ENCODE measurements around the gene UROC1.

Gene UROC1

DNA sequence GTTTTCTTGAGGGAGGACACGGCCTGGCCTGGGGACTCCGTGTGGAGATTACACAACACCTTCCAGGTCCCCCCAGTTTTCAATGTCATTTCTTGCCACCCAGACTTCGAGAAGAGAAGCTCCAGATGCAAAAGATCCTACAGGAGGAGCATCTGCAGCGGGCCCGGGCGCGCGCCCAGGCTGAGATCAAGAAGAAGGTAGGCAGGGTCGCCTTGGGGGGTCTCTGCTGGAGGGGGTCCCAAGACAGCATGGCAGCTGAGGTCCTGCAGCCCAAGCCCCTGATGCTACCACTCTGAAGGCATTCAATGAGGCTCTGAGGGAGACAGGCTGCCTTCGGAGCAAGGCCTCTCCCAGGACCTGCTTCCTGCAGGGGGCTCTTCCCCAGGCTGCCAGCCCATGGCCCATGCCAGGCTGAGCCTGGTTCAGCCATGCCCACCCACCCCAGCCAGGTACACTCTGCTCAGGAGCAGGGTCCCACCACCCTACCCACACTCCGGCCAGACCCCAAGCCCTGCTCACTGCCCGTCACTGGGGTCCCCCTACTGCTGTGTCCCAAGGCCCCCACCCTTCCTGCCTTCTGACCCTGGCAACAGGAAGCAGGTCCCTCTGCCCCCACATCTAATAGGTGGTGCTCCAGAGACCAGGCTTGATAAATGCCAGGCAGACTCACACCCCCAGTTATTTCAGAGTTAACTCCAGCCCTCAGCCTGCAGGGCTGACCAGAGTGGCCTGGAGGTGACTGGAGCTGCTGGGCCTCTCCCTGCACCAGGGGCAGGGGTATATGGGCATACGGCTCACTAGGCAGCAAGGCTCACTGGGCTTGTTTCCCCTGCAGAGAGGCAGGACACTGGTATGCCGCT lies 81.9 kb downstream of the UROC1 start:
- no peaks in the 10 kb centered on the region for H3K27me3 Mint-ChIP-seq
- peaks cover 17% of the 10 kb centered on the region for H3K36me3 Mint-ChIP-seq (ENCODE audit: insufficient read depth)
- no peak for ATAC-seq (replicated peaks; ENCODE audit: extremely low read depth, poor library complexity, severe bottlenecking)
- no peaks in the 10 kb centered on the region for H3K9me3 Mint-ChIP-seq
- H3K4me1 Mint-ChIP-seq: no peaks in the 10 kb centered on the region
- H3K4me3 Mint-ChIP-seq: no peak overlapping the region
- H3K27ac Mint-ChIP-seq (ENCODE audit: low read depth): no peak overlapping the region
- DNase-seq (ENCODE audit: low spot score in 2 of 2): no peak

DNA sequence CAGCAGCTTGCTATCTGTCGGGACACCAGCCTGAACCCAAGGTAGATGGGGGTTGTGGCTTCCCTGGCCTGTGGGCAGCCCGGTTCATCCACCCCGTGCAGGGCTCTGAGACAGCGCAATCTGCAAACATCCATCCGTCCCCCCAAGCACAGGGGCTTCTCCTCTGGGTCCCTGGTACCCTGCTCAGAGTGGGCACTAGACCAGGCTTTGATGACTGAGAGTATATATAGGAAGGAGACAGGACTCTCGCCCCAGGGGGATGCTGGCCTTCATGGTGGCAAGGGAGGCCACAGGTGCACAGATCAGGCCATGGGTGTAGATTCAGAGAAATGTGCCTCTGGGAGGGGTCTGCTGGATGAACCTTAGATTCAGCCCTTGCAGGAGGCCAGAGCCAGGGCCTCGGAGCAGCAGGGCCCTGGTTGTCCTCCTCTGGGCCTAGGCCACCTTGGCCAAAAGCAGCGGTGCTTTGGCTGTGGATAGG lies 82.6 kb downstream of the UROC1 start:
- Mint-ChIP-seq H3K36me3 (ENCODE audit: insufficient read depth) (peaks cover 14% of the 10 kb centered on the region), H3K4me3 (no peak overlapping the region), H3K4me1 (no peaks in the 10 kb centered on the region), H3K27ac (ENCODE audit: low read depth) (no peak overlapping the region), H3K27me3 (no peaks in the 10 kb centered on the region), H3K9me3 (no peaks in the 10 kb centered on the region)
- no peak for ATAC-seq (replicated peaks; ENCODE audit: extremely low read depth, poor library complexity, severe bottlenecking)
- DNase-seq (ENCODE audit: low spot score in 2 of 2): no peak

DNA sequence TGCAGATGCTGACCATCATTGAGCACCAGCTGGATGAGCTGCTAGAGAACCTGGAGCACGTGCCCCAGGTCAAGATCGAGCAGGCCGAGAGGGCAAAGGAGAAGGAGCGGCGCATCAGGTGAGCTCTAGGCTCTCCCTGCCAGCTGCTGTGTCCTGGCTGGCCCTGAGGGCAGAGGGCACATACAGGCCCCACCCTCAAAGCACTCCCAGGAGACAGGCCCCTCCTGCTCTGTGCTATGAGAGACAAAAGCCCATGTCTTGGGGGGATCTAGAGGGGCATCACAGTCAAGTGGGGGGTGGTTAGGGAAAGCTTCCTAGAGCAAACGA lies 83.3 kb downstream of the UROC1 start:
- DNase-seq (ENCODE audit: low spot score in 2 of 2) (no peak), ATAC-seq (replicated peaks; ENCODE audit: extremely low read depth, poor library complexity, severe bottlenecking) (no peak)
- Mint-ChIP-seq H3K27me3 (no peaks in the 10 kb centered on the region), H3K27ac (ENCODE audit: low read depth) (no peak overlapping the region), H3K36me3 (ENCODE audit: insufficient read depth) (peaks cover 14% of the 10 kb centered on the region), H3K4me1 (no peaks in the 10 kb centered on the region), H3K9me3 (no peaks in the 10 kb centered on the region), H3K4me3 (no peak overlapping the region)

DNA sequence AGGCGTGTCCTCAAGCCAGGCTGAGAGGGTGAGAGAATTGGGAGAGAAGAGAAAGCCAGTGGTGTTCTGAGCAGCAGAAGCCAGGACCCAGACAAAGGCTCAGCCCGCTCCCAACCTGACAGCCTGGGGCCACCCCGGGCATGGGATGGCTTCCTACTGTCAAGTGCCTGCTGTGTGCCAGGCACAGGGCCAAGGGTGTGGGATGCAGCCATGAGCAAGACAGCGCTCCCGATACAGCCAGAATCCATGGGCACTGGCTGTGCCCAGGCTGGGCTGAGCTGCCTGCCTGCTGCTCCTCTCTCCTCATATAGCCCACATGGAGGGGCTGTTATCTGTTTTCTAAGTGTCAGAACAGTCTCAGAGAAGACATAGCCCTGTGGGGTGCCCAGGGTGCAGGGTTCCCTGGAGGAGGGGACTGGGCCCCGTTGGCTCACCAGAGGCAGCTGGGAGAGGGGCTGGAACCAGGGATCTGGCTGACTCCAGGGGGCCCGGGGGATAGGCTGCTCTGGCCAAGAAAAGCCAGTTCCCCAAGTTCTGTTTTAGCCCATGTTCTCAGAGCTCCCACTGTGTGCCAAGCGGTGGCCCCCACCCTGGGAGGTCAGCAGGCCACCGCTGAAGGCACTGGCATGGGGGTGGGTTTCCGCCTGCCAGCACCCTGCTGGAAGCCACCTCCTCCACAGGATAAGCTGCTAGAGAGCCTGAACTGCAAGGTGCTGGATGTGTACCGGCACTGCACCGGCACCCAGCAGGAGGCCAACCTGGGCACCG lies 83.9 kb downstream of the UROC1 start:
- H3K27ac Mint-ChIP-seq (ENCODE audit: low read depth): no peak overlapping the region
- no peak for ATAC-seq (replicated peaks; ENCODE audit: extremely low read depth, poor library complexity, severe bottlenecking)
- DNase-seq (ENCODE audit: low spot score in 2 of 2): no peak
- H3K4me3 Mint-ChIP-seq: no peak overlapping the region
- no peaks in the 10 kb centered on the region for H3K9me3 Mint-ChIP-seq
- peaks cover 9% of the 10 kb centered on the region for H3K36me3 Mint-ChIP-seq (ENCODE audit: insufficient read depth)
- no peaks in the 10 kb centered on the region for H3K4me1 Mint-ChIP-seq
- no peaks in the 10 kb centered on the region for H3K27me3 Mint-ChIP-seq

DNA sequence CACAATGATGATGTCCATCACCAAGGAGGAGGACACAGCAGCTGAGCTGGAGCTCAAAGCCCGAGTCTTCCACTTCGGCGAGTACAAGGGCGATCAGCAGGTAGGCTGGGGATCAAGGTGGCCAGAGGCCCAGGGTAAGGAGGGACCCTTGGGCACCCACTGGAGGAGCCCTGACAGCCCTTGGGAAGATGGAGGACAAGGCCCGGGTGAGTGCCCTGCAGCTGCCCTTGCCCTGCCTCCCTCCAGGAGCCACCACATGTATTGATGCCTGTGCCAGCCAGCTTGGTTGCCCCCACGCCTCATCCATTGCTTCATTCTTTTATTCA lies 84.5 kb downstream of the UROC1 start:
- Mint-ChIP-seq H3K36me3 (ENCODE audit: insufficient read depth) (peaks cover 7% of the 10 kb centered on the region), H3K27ac (ENCODE audit: low read depth) (no peak overlapping the region)

DNA sequence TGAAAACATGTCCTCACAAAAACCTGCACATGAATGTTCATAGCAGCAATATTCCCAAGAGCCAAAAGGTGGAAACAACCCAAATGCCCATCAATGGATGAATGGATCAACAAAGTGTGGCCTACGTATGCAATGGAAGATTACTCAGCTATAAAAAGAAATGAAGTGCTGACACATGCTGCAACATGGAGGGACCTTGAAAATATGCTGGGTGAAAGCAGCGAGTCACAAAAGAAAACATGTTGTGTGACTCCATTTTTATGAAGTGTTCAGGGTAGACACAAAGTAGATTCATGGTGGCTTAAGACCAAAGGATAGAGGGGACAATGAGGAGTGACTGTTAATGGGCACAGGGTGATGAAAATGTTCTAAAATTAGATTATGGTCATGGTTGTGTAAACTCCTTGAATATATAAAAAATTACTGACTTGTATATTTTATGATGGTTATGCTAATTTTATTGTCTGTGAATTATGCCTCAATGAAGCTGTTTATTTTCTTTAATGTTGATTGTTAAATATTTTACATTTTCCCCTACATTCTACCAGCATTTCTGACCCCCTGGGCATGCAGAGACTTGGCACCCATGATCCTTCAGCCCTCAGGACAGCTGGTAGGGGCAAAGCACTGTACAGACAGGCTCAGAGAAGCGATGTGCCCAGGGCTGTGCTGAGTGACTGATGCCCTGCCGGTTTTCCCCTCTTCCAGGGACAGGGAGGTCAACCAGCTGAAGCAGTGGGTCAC lies 85.0 kb downstream of the UROC1 start:
- Mint-ChIP-seq H3K36me3 (ENCODE audit: insufficient read depth) (peaks cover 1% of the 10 kb centered on the region), H3K27ac (ENCODE audit: low read depth) (no peak overlapping the region), H3K27me3 (no peaks in the 10 kb centered on the region), H3K4me3 (no peak overlapping the region), H3K9me3 (no peaks in the 10 kb centered on the region), H3K4me1 (no peaks in the 10 kb centered on the region)
- DNase-seq (ENCODE audit: low spot score in 2 of 2) (no peak), ATAC-seq (replicated peaks; ENCODE audit: extremely low read depth, poor library complexity, severe bottlenecking) (no peak)

More for the DNA sequence above, 84.5 kb downstream of the UROC1 start:
- no peaks in the 10 kb centered on the region for H3K4me1 Mint-ChIP-seq
- no peak overlapping the region for H3K4me3 Mint-ChIP-seq
- DNase-seq (ENCODE audit: low spot score in 2 of 2) (no peak), ATAC-seq (replicated peaks; ENCODE audit: extremely low read depth, poor library complexity, severe bottlenecking) (no peak)
- H3K9me3 Mint-ChIP-seq: no peaks in the 10 kb centered on the region
- no peaks in the 10 kb centered on the region for H3K27me3 Mint-ChIP-seq

All from central memory CD8-positive, alpha-beta T cell (primary cell).